Measurements from ENCODE around the gene DNAJC13.

DNAJC13 gene

GRCh38 chr3:132461544-132461943 lies 44.2 kb downstream of the DNAJC13 start:
- DNase-seq (ENCODE audit: extremely low read depth in 1 of 2, low read depth in 1 of 2) = no peak

DNA sequence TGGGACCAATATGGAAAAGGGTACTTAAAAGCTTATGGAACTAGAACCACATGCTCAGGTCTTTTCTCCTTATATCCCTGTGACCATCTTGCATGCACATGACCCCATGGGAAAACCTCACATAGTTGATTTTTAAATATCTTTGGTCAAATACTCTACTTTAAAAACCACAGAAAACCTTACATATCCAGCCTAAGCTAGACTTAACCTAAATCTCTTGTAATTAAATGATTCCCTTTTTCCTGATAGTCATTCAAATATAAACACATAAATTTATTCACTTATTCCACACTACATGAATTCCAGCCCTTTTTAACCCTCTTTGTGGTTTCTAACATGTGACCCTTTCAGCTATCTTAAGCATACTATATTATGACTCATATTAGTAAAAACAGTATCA lies 46.8 kb downstream of the DNAJC13 start:
- DNase-seq (ENCODE audit: extremely low read depth in 1 of 2, low read depth in 1 of 2) = no peak

GRCh38 chr3:132469326-132469725 lies 52.0 kb downstream of the DNAJC13 start:
- DNase-seq (ENCODE audit: extremely low read depth in 1 of 2, low read depth in 1 of 2) = no peak

- no peak for DNase-seq (ENCODE audit: extremely low read depth in 1 of 2, low read depth in 1 of 2)
Observed at GRCh38 chr3:132486099-132486498, 68.8 kb downstream of the DNAJC13 start.

DNA sequence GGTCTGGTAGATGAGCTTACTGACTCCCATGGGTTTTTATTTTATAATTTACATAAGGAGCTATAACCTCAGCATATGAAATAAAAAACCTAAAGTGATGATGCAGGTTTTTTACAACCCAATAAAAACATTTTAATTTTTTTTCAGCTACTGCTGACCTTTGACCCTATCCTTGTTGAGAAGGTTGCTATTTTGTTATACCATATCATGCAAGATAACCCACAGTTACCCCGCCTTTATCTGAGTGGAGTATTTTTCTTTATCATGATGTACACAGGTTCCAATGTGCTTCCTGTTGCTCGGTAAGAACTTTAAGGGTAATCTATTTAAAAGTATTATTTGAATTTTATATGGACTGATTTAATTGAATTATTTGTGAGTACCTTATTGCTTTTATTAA lies 70.8 kb downstream of the DNAJC13 start:
- DNase-seq (ENCODE audit: extremely low read depth in 1 of 2, low read depth in 1 of 2) = no peak

DNA sequence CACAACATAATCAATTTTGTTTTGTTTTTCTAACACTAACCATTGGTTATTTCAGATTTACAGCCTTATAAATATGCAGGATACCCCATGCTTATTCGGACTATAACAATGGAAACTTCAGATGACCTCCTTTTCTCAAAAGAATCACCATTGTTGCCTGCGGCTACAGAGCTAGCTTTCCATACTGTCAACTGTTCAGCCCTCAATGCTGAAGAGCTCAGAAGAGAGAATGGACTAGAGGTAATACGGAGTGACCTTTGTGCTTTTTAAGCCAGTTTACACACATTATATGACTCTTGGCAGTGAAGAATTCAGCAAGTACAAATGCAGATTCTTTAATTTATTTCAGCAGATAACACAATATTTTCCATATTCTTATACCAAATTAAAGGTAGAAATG lies 81.8 kb downstream of the DNAJC13 start:
- no peak for DNase-seq (ENCODE audit: extremely low read depth in 1 of 2, low read depth in 1 of 2)

DNA sequence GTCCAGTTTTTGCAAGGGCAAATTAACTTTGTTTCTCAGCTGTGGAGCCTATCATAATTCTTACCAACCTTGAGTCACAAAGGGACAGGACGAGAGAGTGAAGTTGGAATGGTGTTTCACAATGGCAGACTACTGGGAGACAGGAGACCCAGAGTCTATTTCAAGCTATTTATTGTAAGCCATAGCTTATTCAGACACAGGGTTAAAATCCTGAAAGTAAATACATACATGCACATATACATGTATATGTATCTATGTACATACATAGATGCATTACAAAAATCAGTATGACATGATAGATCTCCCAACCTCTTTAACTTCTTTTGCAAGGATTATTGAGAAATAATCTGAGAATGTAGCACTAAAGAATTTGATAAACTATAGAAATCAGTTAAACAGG lies 86.3 kb downstream of the DNAJC13 start:
- no peak for DNase-seq (ENCODE audit: extremely low read depth in 1 of 2, low read depth in 1 of 2)

GRCh38 chr3:132504375-132504933 lies 87.2 kb downstream of the DNAJC13 start:
- DNase-seq (ENCODE audit: extremely low read depth in 1 of 2, low read depth in 1 of 2) = no peak

DNA sequence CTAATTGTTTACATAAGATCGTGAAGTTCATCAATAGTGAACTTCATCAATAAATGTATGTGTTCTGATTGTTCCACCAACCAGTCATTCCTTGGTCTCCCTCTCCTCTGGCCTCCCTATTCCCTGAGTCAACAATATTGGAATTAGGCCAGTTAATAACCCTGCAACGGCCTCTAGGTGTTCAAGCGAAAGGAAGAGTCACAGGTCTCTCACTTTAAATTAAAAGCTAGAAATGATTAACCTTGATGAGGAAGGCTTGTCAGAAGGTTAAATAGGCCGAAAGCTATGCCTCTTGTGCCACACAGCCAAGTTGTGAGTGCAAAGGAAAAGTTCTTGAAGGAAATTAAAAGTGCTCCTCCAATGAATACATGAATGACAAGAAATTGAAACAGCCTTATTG lies 90.4 kb downstream of the DNAJC13 start:
- DNase-seq (ENCODE audit: extremely low read depth in 1 of 2, low read depth in 1 of 2) = no peak

DNA sequence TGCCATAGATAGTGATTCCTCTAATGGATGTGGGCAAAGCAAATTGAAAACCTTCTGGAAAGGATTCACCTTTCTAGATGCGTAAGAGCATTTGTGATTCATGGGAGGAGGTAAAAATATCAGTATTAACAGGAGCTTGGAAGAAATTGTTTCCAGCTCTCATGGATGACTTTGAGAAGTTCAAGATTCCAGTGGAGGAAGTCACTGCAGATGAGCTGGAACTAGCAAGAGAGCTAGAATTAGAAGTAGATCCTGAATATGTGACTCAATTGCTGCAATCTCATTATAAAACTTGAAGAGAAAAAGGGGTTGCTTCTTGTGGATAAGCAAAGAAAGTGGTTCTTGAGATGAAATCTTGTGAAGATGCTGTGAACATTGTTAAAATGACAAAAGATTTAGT lies 91.8 kb downstream of the DNAJC13 start:
- no peak for DNase-seq (ENCODE audit: extremely low read depth in 1 of 2, low read depth in 1 of 2)

DNA sequence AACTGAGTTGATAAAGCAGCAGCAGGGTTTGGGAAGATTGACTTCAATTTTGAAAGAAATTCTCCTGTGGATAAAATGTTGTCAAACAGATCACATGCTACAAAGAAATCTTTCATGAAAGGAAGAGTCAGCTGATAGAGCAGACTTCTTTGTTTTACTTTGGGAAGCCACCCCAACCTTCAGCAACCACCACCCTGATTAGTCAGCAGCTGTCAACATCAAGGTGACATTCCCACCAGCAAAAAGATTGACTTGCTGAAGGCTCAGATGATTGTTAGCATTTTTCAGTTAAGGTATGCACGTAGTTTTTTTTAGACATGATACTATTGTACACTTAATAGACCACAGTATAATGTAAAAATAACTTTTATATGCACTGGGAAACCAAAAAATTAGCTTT lies 92.2 kb downstream of the DNAJC13 start:
- no peak for DNase-seq (ENCODE audit: extremely low read depth in 1 of 2, low read depth in 1 of 2)

DNA sequence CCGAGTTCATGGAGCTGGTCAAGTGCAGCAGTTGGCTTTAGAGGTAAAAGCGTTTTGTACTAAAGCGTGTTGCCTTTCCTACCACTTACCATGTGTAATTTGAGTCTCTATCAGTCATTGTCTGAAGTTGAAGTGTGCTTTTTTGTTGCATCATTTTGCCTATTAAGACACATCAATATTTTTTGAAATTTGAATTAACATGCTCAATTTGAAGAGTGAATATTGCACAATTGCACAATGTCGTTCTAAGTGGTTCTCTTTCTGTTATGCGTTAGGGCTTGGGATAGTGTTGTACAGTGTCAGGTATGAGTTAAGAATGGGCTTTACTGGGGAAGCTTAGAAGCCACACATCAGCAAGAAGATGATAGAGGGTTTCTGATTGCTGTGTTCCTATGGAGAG lies 95.8 kb downstream of the DNAJC13 start:
- DNase-seq (ENCODE audit: extremely low read depth in 1 of 2, low read depth in 1 of 2) = no peak

DNA sequence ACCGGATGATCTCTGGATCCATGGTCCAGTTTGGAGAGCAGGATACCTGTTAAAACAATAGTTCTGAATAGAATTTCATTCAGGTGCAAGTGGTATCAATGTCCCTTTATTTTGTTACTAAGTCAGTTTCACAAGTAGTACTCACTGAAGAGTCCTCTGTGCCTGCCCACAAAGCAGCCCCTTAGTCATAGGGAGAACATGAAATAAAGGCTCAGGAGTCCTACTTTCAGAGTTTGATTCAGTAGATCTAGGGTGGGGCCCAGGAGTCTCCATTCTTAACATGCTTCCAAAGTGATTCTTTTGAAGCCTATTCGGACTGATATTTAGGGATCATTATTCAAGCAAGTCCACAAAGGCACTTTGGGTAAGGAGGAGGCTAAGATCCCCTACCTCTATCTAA lies 100.0 kb downstream of the DNAJC13 start:
- no peak for DNase-seq (ENCODE audit: extremely low read depth in 1 of 2, low read depth in 1 of 2)

DNA sequence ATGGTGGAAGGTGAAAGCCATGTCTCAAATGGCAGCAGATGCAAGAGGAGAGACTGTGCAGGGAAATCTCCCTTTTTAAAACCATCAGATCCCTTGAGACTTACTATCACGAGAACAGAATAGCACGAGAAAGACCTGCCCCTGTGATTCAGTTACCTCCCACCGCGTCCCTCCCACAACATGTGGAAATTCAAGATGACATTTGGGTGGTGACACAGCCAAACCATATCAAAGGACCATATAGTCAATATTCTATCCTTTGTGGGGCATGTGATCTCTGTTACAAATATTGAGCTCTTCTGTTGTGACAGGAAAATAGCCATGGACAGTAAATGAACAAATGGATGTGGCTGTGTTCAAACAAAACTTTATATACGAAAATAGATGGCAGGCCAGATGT lies 102.6 kb downstream of the DNAJC13 start:
- no peak for DNase-seq (ENCODE audit: extremely low read depth in 1 of 2, low read depth in 1 of 2)

- no peak for DNase-seq (ENCODE audit: extremely low read depth in 1 of 2, low read depth in 1 of 2)
Observed at GRCh38 chr3:132521901-132522300, 104.6 kb downstream of the DNAJC13 start.

GRCh38 chr3:132522353-132522752 lies 105.1 kb downstream of the DNAJC13 start:
- DNase-seq (ENCODE audit: extremely low read depth in 1 of 2, low read depth in 1 of 2) = no peak

- no peak for DNase-seq (ENCODE audit: extremely low read depth in 1 of 2, low read depth in 1 of 2)
Observed at GRCh38 chr3:132530624-132531023, 113.3 kb downstream of the DNAJC13 start.

DNA sequence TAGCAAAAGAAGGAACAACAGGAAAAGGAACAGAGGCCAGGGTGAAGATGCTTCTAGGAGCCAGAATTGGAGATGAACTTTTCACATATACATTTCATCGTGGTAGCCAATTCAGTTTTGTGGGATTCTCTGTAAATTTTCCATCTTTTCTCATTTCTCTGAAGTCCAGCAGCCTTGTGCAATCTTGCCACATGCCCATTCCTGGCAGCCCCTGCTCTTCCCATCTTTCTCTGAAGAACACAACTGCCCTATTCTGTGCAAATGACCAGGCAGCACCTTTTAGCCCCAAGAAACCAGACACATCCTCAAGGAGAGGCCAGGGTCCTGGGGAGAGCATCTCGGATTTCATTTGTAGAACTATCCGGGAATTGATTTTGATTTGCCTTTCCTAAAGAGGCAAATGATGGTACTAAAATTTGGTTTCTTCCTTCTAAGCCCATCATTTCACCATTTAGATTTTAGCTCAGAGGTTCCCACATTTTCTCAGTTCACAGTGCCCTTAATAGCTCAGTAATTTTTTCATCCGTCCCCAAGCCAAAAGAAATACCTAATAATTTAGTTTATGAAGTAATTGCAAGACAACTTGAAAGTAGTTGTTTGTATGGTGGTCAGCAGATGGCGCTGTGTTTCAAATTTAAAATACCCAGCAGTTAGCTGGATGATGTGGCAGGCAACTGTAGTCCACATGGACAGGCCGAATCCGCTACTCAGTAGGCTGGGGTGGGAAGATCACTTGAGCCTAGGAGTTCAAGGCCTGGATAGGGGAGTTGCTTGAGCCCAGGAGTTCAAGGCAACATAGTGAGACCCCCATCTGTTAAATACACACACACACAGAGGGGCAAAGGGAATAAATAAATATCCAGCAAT lies 118.5 kb downstream of the DNAJC13 start:
- no peak for DNase-seq (ENCODE audit: extremely low read depth in 1 of 2, low read depth in 1 of 2)

- DNase-seq (ENCODE audit: extremely low read depth in 1 of 2, low read depth in 1 of 2) = no peak
Observed at GRCh38 chr3:132536442-132537153, 119.3 kb downstream of the DNAJC13 start.

- no peak for DNase-seq (ENCODE audit: extremely low read depth in 1 of 2, low read depth in 1 of 2)
Observed at GRCh38 chr3:132537297-132537696, 120.0 kb downstream of the DNAJC13 start.

GRCh38 chr3:132538072-132538471 lies 120.8 kb downstream of the DNAJC13 start:
- DNase-seq (ENCODE audit: extremely low read depth in 1 of 2, low read depth in 1 of 2) = no peak

GRCh38 chr3:132539681-132540080 lies 122.4 kb downstream of the DNAJC13 start:
- no peak for DNase-seq (ENCODE audit: extremely low read depth in 1 of 2, low read depth in 1 of 2)
